Liver (tissue), 9 donors: ENCODE results near the gene MSX2. TPM values are rescaled to one million over a fixed set of nuclear protein-coding genes. Genes with fewer than 3 reads are reported as not detected.

Experiments
- DNase-seq: peaks from one replicate; pipeline ENCODE4 v3.0.0-alpha.2; 2017; ENCODE audit warnings: low spot score
- H3K27ac ChIP-seq, 2 donors: one replicate each; pipeline ENCODE4 v1.7.0; 2013; ENCODE audit warnings: inconsistent platforms in 2 of 2, low read length in 2 of 2, control low read depth in 1 of 2, low read depth in 1 of 2, mild to moderate bottlenecking in 1 of 2
- H3K27me3 ChIP-seq, 4 donors: one replicate each; pipeline versions ENCODE4 v1.6.1 to v1.7.0; 2013; ENCODE audit warnings: low read length in 3 of 4, inconsistent platforms in 1 of 4, mild to moderate bottlenecking in 1 of 4, moderate library complexity in 1 of 4; ENCODE audit not compliant: control insufficient read depth in 4 of 4, insufficient read depth in 4 of 4
- H3K36me3 ChIP-seq, 4 donors: one replicate each; pipeline versions ENCODE4 v1.6.1 to v1.7.0; 2013; ENCODE audit warnings: low read length in 3 of 4, mild to moderate bottlenecking in 3 of 4, low read depth in 1 of 4, moderate library complexity in 1 of 4; ENCODE audit not compliant: control insufficient read depth in 4 of 4, insufficient read depth in 3 of 4
- H3K4me1 ChIP-seq, 4 donors: one replicate each; pipeline versions ENCODE4 v1.6.1 to v1.7.0; 2013; ENCODE audit warnings: low read length in 3 of 4, mild to moderate bottlenecking in 3 of 4, moderate library complexity in 1 of 4; ENCODE audit not compliant: control insufficient read depth in 4 of 4, insufficient read depth in 4 of 4
- H3K4me3 ChIP-seq, 3 donors: one replicate each; pipeline versions ENCODE4 v1.6.1 to v1.7.0; 2013; ENCODE audit warnings: low read length in 3 of 3, control low read depth in 1 of 3, low read depth in 1 of 3, mild to moderate bottlenecking in 1 of 3
- H3K9ac ChIP-seq, 2 donors: one replicate each; pipeline ENCODE4 v1.7.0; 2013; ENCODE audit warnings: low read length in 2 of 2, mild to moderate bottlenecking in 2 of 2, moderate library complexity in 2 of 2, control low read depth in 1 of 2, low read depth in 1 of 2
- H3K9me3 ChIP-seq, 4 donors: one replicate each; pipeline versions ENCODE4 v1.6.1 to v1.7.0; 2013; ENCODE audit warnings: low read length in 3 of 4; ENCODE audit not compliant: control insufficient read depth in 4 of 4
- ATF3 ChIP-seq: IDR thresholded peaks from 2 replicates; pipeline ENCODE4 v1.6.1; 2016; ENCODE audit warnings: antibody characterized with exemption
- CTCF ChIP-seq: fragments of 150-350 bp; IDR thresholded peaks from 2 replicates; pipeline ENCODE4 v1.5.1; 2017; ENCODE audit warnings: improper control_type of control experiment, low read depth, low read length; ENCODE audit not compliant: missing input control
- EGR1 ChIP-seq, 2 donors: IDR thresholded peaks; 2 replicates each; pipeline ENCODE4 v1.6.1; 2016 to 2018; ENCODE audit warnings: antibody characterized with exemption in 2 of 2, low read depth in 2 of 2
- FOXA1 ChIP-seq: IDR thresholded peaks from 2 replicates; pipeline ENCODE4 v1.6.1; 2016; ENCODE audit warnings: antibody characterized with exemption
- FOXA2 ChIP-seq: IDR thresholded peaks from 2 replicates; pipeline ENCODE4 v1.6.1; 2016; ENCODE audit warnings: antibody characterized with exemption
- GABPA ChIP-seq, 2 donors: IDR thresholded peaks in 1 of 2; conservative IDR thresholded peaks in 1 of 2; 2 replicates each; pipeline ENCODE4 v1.6.1; 2016; ENCODE audit warnings: antibody characterized with exemption in 2 of 2, mild to moderate bottlenecking in 1 of 2, moderate library complexity in 1 of 2
- HNF4A ChIP-seq, 2 donors: conservative IDR thresholded peaks; 2 replicates each; pipeline ENCODE4 v1.6.1; 2016; ENCODE audit warnings: antibody characterized with exemption in 2 of 2, mild to moderate bottlenecking in 2 of 2
- HNF4G ChIP-seq: IDR thresholded peaks from 2 replicates; pipeline ENCODE4 v1.6.1; 2016; ENCODE audit warnings: antibody characterized with exemption
- JUND ChIP-seq, 2 donors: IDR thresholded peaks; 2 replicates each; pipeline ENCODE4 v1.6.1; 2016; ENCODE audit warnings: antibody characterized with exemption in 2 of 2
- MAX ChIP-seq: IDR thresholded peaks from 2 replicates; pipeline ENCODE4 v1.6.1; 2016; ENCODE audit warnings: antibody characterized with exemption
- NR2F2 ChIP-seq: IDR thresholded peaks from 2 replicates; pipeline ENCODE4 v1.6.1; 2016; ENCODE audit warnings: antibody characterized with exemption
- RAD21 ChIP-seq, 2 donors: IDR thresholded peaks; 2 replicates each; pipeline ENCODE4 v1.6.1; 2016; ENCODE audit warnings: antibody characterized with exemption in 2 of 2, mild to moderate bottlenecking in 2 of 2
- RXRA ChIP-seq, 2 donors: IDR thresholded peaks; 2 replicates each; pipeline ENCODE4 v1.6.1; 2017 to 2018; ENCODE audit warnings: antibody characterized with exemption in 2 of 2, mild to moderate bottlenecking in 1 of 2
- SP1 ChIP-seq: IDR thresholded peaks from 2 replicates; pipeline ENCODE4 v1.6.1; 2018; ENCODE audit warnings: antibody characterized with exemption, mild to moderate bottlenecking
- TAF1 ChIP-seq: conservative IDR thresholded peaks from 2 replicates; pipeline ENCODE4 v1.6.1; 2016; ENCODE audit warnings: antibody characterized with exemption, mild to moderate bottlenecking
- YY1 ChIP-seq: IDR thresholded peaks from 2 replicates; pipeline ENCODE4 v1.6.1; 2016; ENCODE audit warnings: antibody characterized with exemption, mild to moderate bottlenecking
- ZBTB33 ChIP-seq: IDR thresholded peaks from 2 replicates; pipeline ENCODE4 v1.6.1; 2016; ENCODE audit warnings: antibody characterized with exemption
- WGBS: extraction: QIAGEN DNeasy Blood & Tissue Kit; methylation state at CpG from one replicate; pipeline ENCODE4 v1.1.7; 2013; 5-methylcytosine and 5-hydroxymethylcytosine counted together
- polyA plus RNA-seq, 2 donors: library from polyadenylated mRNA; stranded (reverse) in 1 of 2; unstranded in 1 of 2; fragments of 200-250 nt in 1 of 2; fragments of >200 nt in 1 of 2; fragmentation: Nextera tagmentation in 1 of 2; extraction: Ambion mirVana in 1 of 2; gene quantifications; one replicate each; pipeline versions ENCODE4 v1.2.1 to v1.2.3, GENCODE V29; 2013 to 2015
- total RNA-seq, 2 donors: library from RNA; depleted of rRNA; stranded (reverse); fragments of >200 nt; gene quantifications; one replicate each; pipeline ENCODE4 v1.2.3, GENCODE V29; 2014
- TF ChIP-seq, protein P1 (sequence below): IDR thresholded peaks from 2 replicates; pipeline ENCODE4 v1.6.1; 2016; ENCODE audit warnings: antibody characterized with exemption, mild to moderate bottlenecking
- donor health status: healthy.
- donor health status: healthy.
- donor health status: healthy.
- donor health status: healthy.
- donor health status: healthy.

MSX2 gene
- total and polyA plus RNA-seq, 4 donors = 0.08 to 0.09 TPM; not detected in 2

DNA sequence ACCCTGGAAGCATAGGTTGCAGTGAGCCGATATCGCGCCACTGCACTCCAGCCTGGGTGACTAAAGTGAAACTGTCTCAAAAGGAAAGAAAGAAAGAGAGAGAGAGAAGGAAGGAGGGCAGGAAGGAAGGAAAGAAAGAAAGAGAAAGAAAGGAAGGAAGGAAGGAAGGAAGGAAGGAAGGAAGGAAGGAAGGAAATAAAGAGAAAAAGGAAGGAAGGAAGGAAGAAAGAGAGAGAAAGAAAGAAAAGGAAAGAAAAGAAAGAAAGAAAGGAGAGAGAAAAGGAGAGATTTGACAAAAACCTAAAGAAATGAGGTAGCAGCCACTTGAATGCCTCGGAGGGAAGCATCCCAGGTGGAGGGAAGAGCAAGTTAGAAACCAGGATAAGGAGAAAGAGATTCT is 44.6 kb downstream of the MSX2 start:
- no peak overlapping the region for H3K9ac ChIP-seq
- WGBS = 92% methylated on average over 4 of the region's 4 CpGs
- DNase-seq = no peak
- no peaks in the 10 kb centered on the region for H3K36me3 ChIP-seq
- no peak overlapping the region for H3K4me3 ChIP-seq
- H3K4me1 ChIP-seq = no peaks in the 10 kb centered on the region
- H3K27me3 ChIP-seq = peaks cover 0 to 10% (median 0%) of the 10 kb centered on the region in 4 donors
- TF ChIP-seq TAF1 (no peak), JUND (IDR thresholded peaks at IDR 0.05) (no peak), FOXA2 (no peak), NR2F2 (no peak), YY1 (no peak), RXRA (IDR thresholded peaks at IDR 0.05) (no peak), SP1 (no peak), FOXA1 (no peak), GABPA (IDR thresholded peaks at IDR 0.05 in 1 of 2, conservative IDR thresholded peaks at IDR 0.05 in 1 of 2) (no peak), EGR1 (IDR thresholded peaks at IDR 0.05; ENCODE audit: low read depth in 2 of 2) (no peak), HNF4G (no peak), HNF4A (conservative IDR thresholded peaks at IDR 0.05) (no peak), CTCF (no peak), MAX (no peak), ZBTB33 (no peak), RAD21 (IDR thresholded peaks at IDR 0.05) (no peak), ATF3 (no peak)
- TF ChIP-seq, protein P1, sequence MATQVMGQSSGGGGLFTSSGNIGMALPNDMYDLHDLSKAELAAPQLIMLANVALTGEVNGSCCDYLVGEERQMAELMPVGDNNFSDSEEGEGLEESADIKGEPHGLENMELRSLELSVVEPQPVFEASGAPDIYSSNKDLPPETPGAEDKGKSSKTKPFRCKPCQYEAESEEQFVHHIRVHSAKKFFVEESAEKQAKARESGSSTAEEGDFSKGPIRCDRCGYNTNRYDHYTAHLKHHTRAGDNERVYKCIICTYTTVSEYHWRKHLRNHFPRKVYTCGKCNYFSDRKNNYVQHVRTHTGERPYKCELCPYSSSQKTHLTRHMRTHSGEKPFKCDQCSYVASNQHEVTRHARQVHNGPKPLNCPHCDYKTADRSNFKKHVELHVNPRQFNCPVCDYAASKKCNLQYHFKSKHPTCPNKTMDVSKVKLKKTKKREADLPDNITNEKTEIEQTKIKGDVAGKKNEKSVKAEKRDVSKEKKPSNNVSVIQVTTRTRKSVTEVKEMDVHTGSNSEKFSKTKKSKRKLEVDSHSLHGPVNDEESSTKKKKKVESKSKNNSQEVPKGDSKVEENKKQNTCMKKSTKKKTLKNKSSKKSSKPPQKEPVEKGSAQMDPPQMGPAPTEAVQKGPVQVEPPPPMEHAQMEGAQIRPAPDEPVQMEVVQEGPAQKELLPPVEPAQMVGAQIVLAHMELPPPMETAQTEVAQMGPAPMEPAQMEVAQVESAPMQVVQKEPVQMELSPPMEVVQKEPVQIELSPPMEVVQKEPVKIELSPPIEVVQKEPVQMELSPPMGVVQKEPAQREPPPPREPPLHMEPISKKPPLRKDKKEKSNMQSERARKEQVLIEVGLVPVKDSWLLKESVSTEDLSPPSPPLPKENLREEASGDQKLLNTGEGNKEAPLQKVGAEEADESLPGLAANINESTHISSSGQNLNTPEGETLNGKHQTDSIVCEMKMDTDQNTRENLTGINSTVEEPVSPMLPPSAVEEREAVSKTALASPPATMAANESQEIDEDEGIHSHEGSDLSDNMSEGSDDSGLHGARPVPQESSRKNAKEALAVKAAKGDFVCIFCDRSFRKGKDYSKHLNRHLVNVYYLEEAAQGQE = no peak
- H3K27ac ChIP-seq = no peak overlapping the region
- H3K9me3 ChIP-seq = peaks cover 0 to 5% (median 0%) of the 10 kb centered on the region in 4 donors
